ENCODE results near the gene LUM.

- TF ChIP-seq KLF16 (tag by site-specific recombination; IDR thresholded peaks at IDR 0.05) (no peak), REST (tag by site-specific recombination; IDR thresholded peaks at IDR 0.05) (no peak), CTCF (tag by site-specific recombination; IDR thresholded peaks at IDR 0.05) (no peak), ZNF670 (tag by site-specific recombination; IDR thresholded peaks at IDR 0.05; ENCODE audit: low read depth) (no peak), TRIM28 (IDR thresholded peaks at IDR 0.05; ENCODE audit: borderline replicate concordance, low read length) (no peak), WT1 (tag by site-specific recombination; IDR thresholded peaks at IDR 0.05) (no peak), ZNF621 (tag by site-specific recombination; IDR thresholded peaks at IDR 0.05) (no peak)
Observed at GRCh38 chr12:91073426-91073825, 37.9 kb downstream of the LUM start.

Measured in HEK293 (cell line).